HepG2 (cell line): Measurements from ENCODE around the gene STK36.

Experiments
- CBX5 ChIP-seq: sonication (generic); formaldehyde crosslinking; IDR thresholded peaks from 2 replicates; pipeline ENCODE4 v1.4.0; 2020; ENCODE audit warnings: missing genetic modification reagents, borderline replicate concordance
- CCAR2 ChIP-seq: fragments of 200-400 bp; formaldehyde crosslinking; optimal IDR thresholded peaks from 2 replicates; pipeline ENCODE3; 2018; ENCODE audit warnings: low read depth, mild to moderate bottlenecking, low read length, moderate library complexity
- EZH2 ChIP-seq: conservative IDR thresholded peaks from 2 replicates; pipeline ENCODE4 v1.6.1; 2012; ENCODE audit warnings: mild to moderate bottlenecking, low read depth, low read length, moderate library complexity
- FOXA1 ChIP-seq, 2 experiments: fragments of 450-650 bp in 1 of 2; sonication (generic) in 1 of 2; formaldehyde crosslinking in 1 of 2; IDR thresholded peaks; 2 replicates each; pipeline versions ENCODE4 v1.4.0 to v1.6.1; 2016 to 2020; ENCODE audit warnings: missing genetic modification reagents in 1 of 2
- HCFC1 ChIP-seq: fragments of 150-350 bp; IDR thresholded peaks from 2 replicates; pipeline ENCODE4 v1.6.1; 2014; ENCODE audit warnings: low read depth, low read length
- NFRKB ChIP-seq: fragments of 450-650 bp; IDR thresholded peaks from 2 replicates; pipeline ENCODE4 v1.6.1; 2017
- NR2C2 ChIP-seq: sonication (generic); formaldehyde crosslinking; IDR thresholded peaks from 2 replicates; pipeline ENCODE4 v1.4.0; 2020; ENCODE audit warnings: missing genetic modification reagents, mild to moderate bottlenecking, moderate library complexity, borderline replicate concordance
- TBP ChIP-seq: sonication (generic); formaldehyde crosslinking; IDR thresholded peaks from 2 replicates; pipeline ENCODE4 v1.5.0; 2020; ENCODE audit warnings: missing genetic modification reagents
- ZBTB1 ChIP-seq: sonication (generic); formaldehyde crosslinking; IDR thresholded peaks from 2 replicates; pipeline ENCODE4 v1.4.0; 2020; ENCODE audit warnings: missing genetic modification reagents, borderline replicate concordance
- ZNF780A ChIP-seq: sonication (generic); formaldehyde crosslinking; IDR thresholded peaks from 2 replicates; pipeline ENCODE4 v1.8.0; 2022; ENCODE audit warnings: mild to moderate bottlenecking, missing genetic modification reagents, moderate library complexity
- TF ChIP-seq, protein P1 (sequence below): sonication (generic); formaldehyde crosslinking; IDR thresholded peaks from 2 replicates; pipeline ENCODE4 v1.5.1; 2020; ENCODE audit warnings: missing genetic modification reagents, mild to moderate bottlenecking, borderline replicate concordance
- TF ChIP-seq, protein P2 (sequence below): sonication (generic); formaldehyde crosslinking; IDR thresholded peaks from 2 replicates; pipeline ENCODE4 v1.5.0; 2020; ENCODE audit warnings: mild to moderate bottlenecking, missing genetic modification reagents, moderate library complexity
- TF ChIP-seq, protein P3 (sequence below): IDR thresholded peaks from 2 replicates; pipeline ENCODE4 v1.6.1; 2016; ENCODE audit warnings: missing compliant biosample characterization, missing genetic modification reagents, borderline replicate concordance

DNA sequence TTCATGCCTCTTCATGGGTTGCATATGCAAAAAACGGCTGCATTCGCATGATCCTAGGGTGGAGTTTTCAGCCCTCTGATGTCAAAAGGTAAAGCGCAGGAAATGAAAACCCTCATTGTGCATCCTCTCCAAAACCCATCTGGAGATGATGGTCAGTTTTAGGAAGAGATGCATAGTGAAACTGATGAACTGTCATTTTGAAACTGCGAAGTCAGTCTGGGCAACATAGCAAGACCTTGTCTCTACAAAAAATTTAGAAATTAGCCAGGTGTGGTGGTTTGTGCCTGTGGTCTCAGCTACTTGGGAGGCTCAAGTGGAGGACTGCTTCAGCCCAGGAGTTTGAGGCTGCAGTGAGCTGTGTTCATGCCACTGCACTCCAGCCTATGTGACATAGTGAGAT, 36.2 kb downstream of the STK36 start:
- TF ChIP-seq CBX5 (CRISPR knock-in tag) = no peak
- TF ChIP-seq FOXA1 (IDR thresholded peaks at IDR 0.05) = no peak
- TF ChIP-seq FOXA1 (CRISPR knock-in tag; IDR thresholded peaks at IDR 0.05) = no peak
- TF ChIP-seq NR2C2 (CRISPR knock-in tag) = no peak
- no peak for TF ChIP-seq ZBTB1 (CRISPR knock-in tag)
- TF ChIP-seq ZNF780A (CRISPR knock-in tag) = no peak
- TF ChIP-seq TBP = no peak
- no peak for TF ChIP-seq CCAR2
- TF ChIP-seq, protein P1, sequence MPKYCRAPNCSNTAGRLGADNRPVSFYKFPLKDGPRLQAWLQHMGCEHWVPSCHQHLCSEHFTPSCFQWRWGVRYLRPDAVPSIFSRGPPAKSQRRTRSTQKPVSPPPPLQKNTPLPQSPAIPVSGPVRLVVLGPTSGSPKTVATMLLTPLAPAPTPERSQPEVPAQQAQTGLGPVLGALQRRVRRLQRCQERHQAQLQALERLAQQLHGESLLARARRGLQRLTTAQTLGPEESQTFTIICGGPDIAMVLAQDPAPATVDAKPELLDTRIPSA (CRISPR knock-in tag) = no peak
- TF ChIP-seq, protein P2, sequence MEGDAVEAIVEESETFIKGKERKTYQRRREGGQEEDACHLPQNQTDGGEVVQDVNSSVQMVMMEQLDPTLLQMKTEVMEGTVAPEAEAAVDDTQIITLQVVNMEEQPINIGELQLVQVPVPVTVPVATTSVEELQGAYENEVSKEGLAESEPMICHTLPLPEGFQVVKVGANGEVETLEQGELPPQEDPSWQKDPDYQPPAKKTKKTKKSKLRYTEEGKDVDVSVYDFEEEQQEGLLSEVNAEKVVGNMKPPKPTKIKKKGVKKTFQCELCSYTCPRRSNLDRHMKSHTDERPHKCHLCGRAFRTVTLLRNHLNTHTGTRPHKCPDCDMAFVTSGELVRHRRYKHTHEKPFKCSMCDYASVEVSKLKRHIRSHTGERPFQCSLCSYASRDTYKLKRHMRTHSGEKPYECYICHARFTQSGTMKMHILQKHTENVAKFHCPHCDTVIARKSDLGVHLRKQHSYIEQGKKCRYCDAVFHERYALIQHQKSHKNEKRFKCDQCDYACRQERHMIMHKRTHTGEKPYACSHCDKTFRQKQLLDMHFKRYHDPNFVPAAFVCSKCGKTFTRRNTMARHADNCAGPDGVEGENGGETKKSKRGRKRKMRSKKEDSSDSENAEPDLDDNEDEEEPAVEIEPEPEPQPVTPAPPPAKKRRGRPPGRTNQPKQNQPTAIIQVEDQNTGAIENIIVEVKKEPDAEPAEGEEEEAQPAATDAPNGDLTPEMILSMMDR (CRISPR knock-in tag) = no peak
- no peak for TF ChIP-seq NFRKB
- no peak for TF ChIP-seq EZH2
- no peak for TF ChIP-seq HCFC1
- TF ChIP-seq, protein P3, sequence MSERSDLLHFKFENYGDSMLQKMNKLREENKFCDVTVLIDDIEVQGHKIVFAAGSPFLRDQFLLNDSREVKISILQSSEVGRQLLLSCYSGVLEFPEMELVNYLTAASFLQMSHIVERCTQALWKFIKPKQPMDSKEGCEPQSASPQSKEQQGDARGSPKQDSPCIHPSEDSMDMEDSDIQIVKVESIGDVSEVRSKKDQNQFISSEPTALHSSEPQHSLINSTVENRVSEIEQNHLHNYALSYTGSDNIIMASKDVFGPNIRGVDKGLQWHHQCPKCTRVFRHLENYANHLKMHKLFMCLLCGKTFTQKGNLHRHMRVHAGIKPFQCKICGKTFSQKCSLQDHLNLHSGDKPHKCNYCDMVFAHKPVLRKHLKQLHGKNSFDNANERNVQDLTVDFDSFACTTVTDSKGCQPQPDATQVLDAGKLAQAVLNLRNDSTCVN (CRISPR knock-in tag) = no peak
